Large intestine (tissue), 3 donors: Measurements from ENCODE around the gene PLXNA2. TPM values are rescaled to one million over a fixed set of nuclear protein-coding genes. Genes with fewer than 3 reads are reported as not detected.

Source experiments
- DNase-seq, 2 donors: peaks; one replicate each; pipeline versions ENCODE4 v3.0.0 to v3.0.0-alpha.2; 2013
- H3K27ac ChIP-seq: one replicate; pipeline ENCODE4 v1.5.1; 2013; ENCODE audit warnings: low read length
- H3K27me3 ChIP-seq: 2 replicates; pipeline ENCODE4 v1.6.1; 2013; ENCODE audit warnings: low read length; ENCODE audit not compliant: control insufficient read depth, insufficient read depth
- H3K36me3 ChIP-seq: 2 replicates; pipeline ENCODE4 v1.6.1; 2013; ENCODE audit warnings: low read length; ENCODE audit not compliant: control insufficient read depth, insufficient read depth
- H3K4me1 ChIP-seq: one replicate; pipeline ENCODE4 v1.6.1; 2013; ENCODE audit warnings: low read length; ENCODE audit not compliant: control insufficient read depth, insufficient read depth
- H3K4me3 ChIP-seq: one replicate; pipeline ENCODE4 v1.5.1; 2013; ENCODE audit warnings: low read length
- H3K9me3 ChIP-seq: one replicate; pipeline ENCODE4 v1.6.1; 2013; ENCODE audit warnings: mild to moderate bottlenecking, low read depth, low read length, moderate library complexity; ENCODE audit not compliant: control insufficient read depth
- WGBS: methylation state at CpG from one replicate; pipeline ENCODE4 v1.1.5; 2013; ENCODE audit warnings: low lambda C conversion rate; ENCODE audit not compliant: insufficient coverage; 5-methylcytosine and 5-hydroxymethylcytosine counted together
- polyA plus RNA-seq: library from polyadenylated mRNA; unstranded; fragments of 120-200 nt; gene quantifications from one replicate; pipeline ENCODE4 v1.2.1, GENCODE V29; 2013

Gene PLXNA2
- polyA plus RNA-seq, 1 donor = 11.7 TPM

- Histone ChIP-seq H3K4me3 (no peak overlapping the region), H3K36me3 (no peaks in the 10 kb centered on the region), H3K27ac (no peak overlapping the region), H3K9me3 (no peaks in the 10 kb centered on the region), H3K27me3 (no peaks in the 10 kb centered on the region), H3K4me1 (peaks cover 3% of the 10 kb centered on the region)
- DNase-seq = no peak
- 60% methylated on average over 1 of the region's 5 CpGs for WGBS
Observed at GRCh38 chr1:208118306-208118705, 125.9 kb downstream of the PLXNA2 start.

GRCh38 chr1:208117826-208118225 lies 126.4 kb downstream of the PLXNA2 start:
- Histone ChIP-seq H3K4me3 (no peak overlapping the region), H3K27ac (no peak overlapping the region), H3K9me3 (no peaks in the 10 kb centered on the region), H3K36me3 (no peaks in the 10 kb centered on the region), H3K4me1 (peaks cover 3% of the 10 kb centered on the region), H3K27me3 (no peaks in the 10 kb centered on the region)
- WGBS = no CpG with 5 or more reads among the region's 4 CpGs
- no peak for DNase-seq

- DNase-seq = no peak
- Histone ChIP-seq H3K27me3 (no peaks in the 10 kb centered on the region), H3K9me3 (no peaks in the 10 kb centered on the region), H3K27ac (no peak overlapping the region), H3K36me3 (no peaks in the 10 kb centered on the region), H3K4me1 (peaks cover 3% of the 10 kb centered on the region), H3K4me3 (no peak overlapping the region)
- WGBS = no CpG with 5 or more reads among the region's 3 CpGs
Observed at GRCh38 chr1:208117409-208117808, 126.8 kb downstream of the PLXNA2 start.

DNA sequence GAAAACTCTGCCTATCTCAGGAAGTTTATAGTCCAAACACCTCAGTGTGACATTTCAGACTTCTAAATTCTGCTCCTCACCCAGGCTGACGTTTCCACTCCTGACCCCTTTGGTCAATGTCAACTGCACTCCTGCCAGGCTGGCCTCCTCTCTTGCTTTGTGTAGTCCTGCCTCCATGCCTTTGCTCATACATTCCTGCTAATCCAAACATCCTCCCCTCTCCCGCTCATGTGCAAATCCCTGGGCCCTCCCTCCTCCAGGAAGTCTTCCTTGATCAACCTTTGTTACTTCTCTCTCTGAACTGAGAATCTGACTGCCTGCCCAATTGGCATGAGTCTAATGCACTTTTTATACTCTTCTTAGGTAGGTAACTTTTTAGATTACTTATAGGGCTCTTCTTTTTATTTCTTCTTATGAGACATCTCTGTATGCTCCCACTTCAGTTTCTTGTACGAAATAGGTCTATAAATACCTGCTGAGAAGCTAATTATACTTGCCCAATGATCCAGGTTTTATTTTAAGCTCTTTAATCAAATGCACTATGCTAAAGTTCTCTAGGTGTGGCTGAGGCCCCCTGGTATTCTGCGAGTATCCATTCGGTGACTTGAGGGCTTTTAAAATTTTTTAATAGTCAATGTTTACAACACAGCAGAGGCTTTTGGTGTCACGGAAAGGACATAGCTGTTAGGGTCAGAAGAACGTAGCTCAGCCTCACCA lies 128.1 kb downstream of the PLXNA2 start:
- WGBS = 60% methylated on average over 2 of the region's 7 CpGs
- H3K27ac ChIP-seq = no peak overlapping the region
- DNase-seq = no peak
- no peaks in the 10 kb centered on the region for H3K9me3 ChIP-seq
- H3K4me1 ChIP-seq = peaks cover 14% of the 10 kb centered on the region
- H3K36me3 ChIP-seq = no peaks in the 10 kb centered on the region
- H3K4me3 ChIP-seq = no peak overlapping the region
- H3K27me3 ChIP-seq = no peaks in the 10 kb centered on the region

DNA sequence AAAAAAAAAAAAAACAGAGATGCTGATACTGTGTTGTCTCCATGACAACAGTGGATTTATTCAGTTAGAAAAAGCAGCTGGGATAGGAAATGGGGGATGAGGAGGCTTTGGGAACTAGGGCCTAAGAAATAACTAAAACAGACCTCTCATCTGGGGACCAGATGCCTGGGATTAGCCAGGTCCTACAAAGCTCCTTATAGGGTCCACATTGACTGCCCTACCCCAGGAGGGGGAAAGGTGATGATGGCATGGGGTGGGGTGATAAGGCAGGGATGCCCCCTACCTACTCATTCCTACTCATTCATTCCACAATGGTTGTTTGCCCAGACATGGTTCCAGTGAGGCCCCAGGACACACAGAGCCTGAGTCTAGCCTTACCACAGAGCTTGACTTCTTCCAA lies 131.2 kb downstream of the PLXNA2 start:
- peaks cover 19% of the 10 kb centered on the region for H3K4me1 ChIP-seq
- H3K9me3 ChIP-seq = no peaks in the 10 kb centered on the region
- H3K36me3 ChIP-seq = no peaks in the 10 kb centered on the region
- no peak for DNase-seq
- no peaks in the 10 kb centered on the region for H3K27me3 ChIP-seq
- H3K4me3 ChIP-seq = no peak overlapping the region
- no peak overlapping the region for H3K27ac ChIP-seq

GRCh38 chr1:208112401-208112800 lies 131.8 kb downstream of the PLXNA2 start:
- no peak overlapping the region for H3K27ac ChIP-seq
- no peaks in the 10 kb centered on the region for H3K36me3 ChIP-seq
- DNase-seq = no peak
- no peaks in the 10 kb centered on the region for H3K9me3 ChIP-seq
- peaks cover 22% of the 10 kb centered on the region for H3K4me1 ChIP-seq
- H3K4me3 ChIP-seq = no peak overlapping the region
- WGBS = no CpG with 5 or more reads among the region's 4 CpGs
- H3K27me3 ChIP-seq = no peaks in the 10 kb centered on the region

GRCh38 chr1:208111646-208112190 lies 132.5 kb downstream of the PLXNA2 start:
- Histone ChIP-seq H3K4me1 (peaks cover 29% of the 10 kb centered on the region), H3K27ac (peak overlapping the region; percentile 18), H3K4me3 (no peak overlapping the region), H3K36me3 (no peaks in the 10 kb centered on the region), H3K27me3 (no peaks in the 10 kb centered on the region), H3K9me3 (no peaks in the 10 kb centered on the region)
- WGBS = 33% methylated on average over 1 of the region's 4 CpGs
- DNase-seq = peak in 1 of 2 donors; percentile 60

DNA sequence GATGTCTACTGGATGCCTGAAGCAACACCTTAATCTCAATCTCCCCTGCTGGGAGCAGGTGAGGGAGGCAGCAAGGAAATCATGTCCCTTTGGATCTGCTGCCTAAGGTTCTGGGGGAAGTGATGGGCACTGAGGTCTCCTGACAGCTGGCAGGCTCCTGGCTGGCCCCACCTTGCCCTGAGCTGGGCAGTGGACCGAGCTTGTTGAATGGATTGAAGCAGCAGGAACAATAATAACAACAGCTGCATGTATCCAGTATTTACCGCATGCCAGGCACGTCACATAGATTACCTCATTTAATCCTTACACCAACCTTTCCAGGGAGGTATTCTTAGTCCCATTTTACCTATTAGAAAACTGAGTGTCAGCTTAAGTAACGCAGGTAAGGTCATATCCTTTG lies 133.9 kb downstream of the PLXNA2 start:
- no peak for DNase-seq
- H3K27me3 ChIP-seq = no peaks in the 10 kb centered on the region
- no peaks in the 10 kb centered on the region for H3K36me3 ChIP-seq
- no CpG with 5 or more reads among the region's 4 CpGs for WGBS
- H3K4me1 ChIP-seq = peaks cover 36% of the 10 kb centered on the region
- H3K27ac ChIP-seq = no peak overlapping the region
- no peaks in the 10 kb centered on the region for H3K9me3 ChIP-seq
- no peak overlapping the region for H3K4me3 ChIP-seq

DNA sequence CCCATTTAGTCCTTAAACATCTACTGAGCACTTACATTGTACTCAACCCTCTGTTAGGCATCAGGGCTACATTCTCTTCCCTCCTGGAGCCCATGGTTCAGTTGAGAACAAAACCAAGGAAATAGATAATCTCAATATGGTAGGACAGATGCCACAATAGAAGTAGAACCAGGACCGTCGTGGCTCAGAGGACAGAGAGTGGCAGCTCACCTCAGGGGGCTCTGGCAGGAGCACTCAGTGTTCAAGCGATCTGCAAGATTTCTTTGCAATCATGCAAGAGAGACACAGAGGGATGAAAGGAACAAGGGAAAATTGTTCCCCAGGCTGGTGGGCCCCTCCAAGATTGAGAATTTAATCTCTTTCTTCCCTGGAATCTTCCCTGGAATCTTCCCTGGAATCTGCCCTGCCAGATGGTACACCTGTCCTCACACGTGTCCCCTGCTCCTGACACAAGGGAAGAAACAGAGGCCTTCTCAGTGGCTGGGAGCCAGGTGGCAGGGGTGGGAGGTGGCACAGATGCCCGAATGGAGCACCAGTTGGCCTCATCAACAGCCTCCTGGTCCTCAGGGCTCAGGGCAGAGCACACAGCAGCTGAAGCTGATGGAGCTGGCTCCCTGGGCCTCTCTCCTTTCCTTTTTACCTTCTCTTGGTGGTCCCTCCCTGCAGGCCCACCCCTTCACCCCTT lies 135.4 kb downstream of the PLXNA2 start:
- H3K27me3 ChIP-seq = no peaks in the 10 kb centered on the region
- no peak overlapping the region for H3K27ac ChIP-seq
- H3K9me3 ChIP-seq = no peaks in the 10 kb centered on the region
- no peak overlapping the region for H3K4me3 ChIP-seq
- DNase-seq = no peak
- H3K4me1 ChIP-seq = peaks cover 47% of the 10 kb centered on the region
- H3K36me3 ChIP-seq = no peaks in the 10 kb centered on the region
- no CpG with 5 or more reads among the region's 5 CpGs for WGBS

DNA sequence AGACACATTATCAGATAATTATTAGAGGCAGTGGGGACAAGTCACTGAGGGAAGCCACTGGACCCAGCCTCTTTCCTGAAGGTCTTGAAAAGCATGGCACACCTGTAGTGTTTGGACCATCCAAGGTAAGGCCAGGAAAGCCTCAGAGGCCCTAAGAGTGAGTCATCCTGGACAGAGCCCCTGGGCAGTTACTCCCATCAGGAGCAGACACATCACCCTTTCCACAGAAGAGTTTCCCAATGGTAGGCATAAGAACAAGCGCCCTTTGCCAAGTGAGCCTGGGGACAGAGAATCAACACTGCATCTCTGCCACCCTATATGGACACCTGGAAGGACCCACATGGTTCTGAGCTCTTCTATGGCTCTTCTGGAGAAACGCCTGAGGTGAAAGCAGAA lies 136.0 kb downstream of the PLXNA2 start:
- no peaks in the 10 kb centered on the region for H3K27me3 ChIP-seq
- no peak for DNase-seq
- H3K27ac ChIP-seq = no peak overlapping the region
- peaks cover 48% of the 10 kb centered on the region for H3K4me1 ChIP-seq
- no peak overlapping the region for H3K4me3 ChIP-seq
- H3K36me3 ChIP-seq = no peaks in the 10 kb centered on the region
- no peaks in the 10 kb centered on the region for H3K9me3 ChIP-seq
- no CpG with 5 or more reads among the region's 2 CpGs for WGBS
